ENCODE data around the gene GAN. TPM values are rescaled to one million over a fixed set of nuclear protein-coding genes. Genes with fewer than 3 reads are reported as not detected.

GAN gene
- total and polyA plus RNA-seq, 2 of the 4 experiments (the other 2 are of a cell fraction) = 1.1 to 5.7 TPM

- Histone ChIP-seq H3K9me1 (ENCODE audit: insufficient read depth, low read length) (no peaks in the 10 kb centered on the region; the same call in 1 of the 2 replicates), H3K14ac (replicated peaks; ENCODE audit: low read depth, low read length) (no peak overlapping the region), H2BK20ac (ENCODE audit: low read depth, low read length) (no peak overlapping the region), H3K56ac (ENCODE audit: extremely low read depth, insufficient read depth, low read length) (no peak overlapping the region), H3K4me3 (ENCODE audit: insufficient read depth, low read depth, low read length) (no peak overlapping the region), H4K20me1 (ENCODE audit: insufficient read depth, low read length) (no peaks in the 10 kb centered on the region), H3K36me3 (ENCODE audit: control insufficient read depth, insufficient read depth, low read length) (no peaks in the 10 kb centered on the region; the same call in 1 of the 2 replicates), H3K27ac (ENCODE audit: insufficient read depth, low read length) (no peak overlapping the region), H3K4me1 (ENCODE audit: control insufficient read depth, insufficient read depth, low read length) (no peaks in the 10 kb centered on the region), H2BK5ac (ENCODE audit: low read depth, low read length, poor library complexity, severe bottlenecking) (no peak overlapping the region), H3K79me1 (ENCODE audit: low read depth in 1 of 2, low read length in 2 of 2) (peaks cover 0 to 3% of the 10 kb centered on the region in 2 experiments; a peak in 2 of 4 replicates), H4K8ac (ENCODE audit: low read depth in 2 of 2, low read length in 2 of 2) (no peak overlapping the region), H4K5ac (ENCODE audit: low read depth, low read length) (no peak overlapping the region), H2BK120ac (ENCODE audit: low read depth, low read length) (no peak overlapping the region), H3K4ac (ENCODE audit: low read depth, low read length) (no peak overlapping the region), H3K9me3 (ENCODE audit: control insufficient read depth, insufficient read depth, low read length) (no peaks in the 10 kb centered on the region), H3K9ac (ENCODE audit: low read depth, low read length) (no peak overlapping the region), H4K91ac (ENCODE audit: insufficient read depth, low read depth, low read length) (no peak overlapping the region), H3K23ac (ENCODE audit: low read depth, low read length) (no peak overlapping the region), H3K4me2 (ENCODE audit: low read depth, low read length) (no peak overlapping the region), H2AK5ac (ENCODE audit: low read depth, low read length) (no peak overlapping the region), H3K27me3 (ENCODE audit: control insufficient read depth, insufficient read depth, low read length) (no peaks in the 10 kb centered on the region), H3K18ac (ENCODE audit: low read depth, low read length) (no peak overlapping the region), H2BK15ac (ENCODE audit: low read depth, low read length) (no peak overlapping the region), H2AFZ (replicated peaks; ENCODE audit: low read length, poor library complexity) (no peak overlapping the region), H2AK9ac (replicated peaks; ENCODE audit: low read depth, low read length, poor library complexity) (no peak overlapping the region)
- CTCF ChIA-PET = no interaction called here
- intact Hi-C loops (cut with micrococcal nuclease) = no loop called here
- dilution Hi-C loops (cut with HindIII; ENCODE audit: low sequenced_read_pairs, unreplicated experiment) = no loop called here
- no CpG with 5 or more reads among the region's 6 CpGs for WGBS, 2 experiments (ENCODE audit: extremely low coverage in 2 of 2, insufficient read length in 1 of 2)
- TF ChIP-seq BHLHE40 (IDR thresholded peaks at IDR 0.05; ENCODE audit: low read depth, low read length) = no peak
- no peak for TF ChIP-seq MAZ (IDR thresholded peaks at IDR 0.05; ENCODE audit: borderline replicate concordance, low read depth, low read length)
- TF ChIP-seq MXI1 (IDR thresholded peaks at IDR 0.05; ENCODE audit: borderline replicate concordance, low read depth, low read length) = no peak
- no peak for TF ChIP-seq RCOR1 (IDR thresholded peaks at IDR 0.05; ENCODE audit: insufficient replicate concordance, low read length)
- no peak for TF ChIP-seq CHD1 (IDR thresholded peaks at IDR 0.05; ENCODE audit: low read depth, low read length)
- no peak for TF ChIP-seq USF2 (IDR thresholded peaks at IDR 0.05; ENCODE audit: low read depth, low read length)
- TF ChIP-seq RAD21 (IDR thresholded peaks at IDR 0.05; ENCODE audit: low read length) = no peak
- TF ChIP-seq CTCF (conservative IDR thresholded peaks at IDR 0.05; ENCODE audit: low read depth, low read length) = no peak
- no peak for TF ChIP-seq CEBPB (IDR thresholded peaks at IDR 0.05; ENCODE audit: low read depth, low read length)
- ATAC-seq (ENCODE audit: low read depth) (no peak), DNase-seq (no peak)
- POLR2A ChIA-PET (ENCODE audit: unreplicated experiment) = interaction anchor here (0.7 kb wide), 1 partner anchor 11 kb away, joined by 9 read pairs; no protein-coding TSS in a partner anchor
- BruUV-seq (replicated peaks) = no TSS peak
- in situ Hi-C loops (cut with MboI; ENCODE audit: low sequenced_read_pairs) = no loop called here
These were observed 77.2 kb downstream of the GAN start for GRCh38 chr16:81392011-81392410.

Data from IMR-90 (cell line).